NT2/D1 (cell line): ENCODE results near the gene MYL4.
"Not testable (repeated sequence)": the region's sequence is repeated elsewhere in the genome, so short reads cannot be mapped to it uniquely, and the experiment has no call there.

Experiments used
- DNase-seq: peaks from one replicate; pipeline ENCODE4 v3.0.0-alpha.2; 2011; ENCODE audit warnings: low read depth, low spot score
- H3K27me3 ChIP-seq: 2 replicates; pipeline ENCODE4 v1.6.0; 2011; ENCODE audit warnings: mild to moderate bottlenecking; ENCODE audit not compliant: insufficient read length, insufficient read depth
- H3K36me3 ChIP-seq: 2 replicates; pipeline ENCODE4 v1.6.1; 2011; ENCODE audit warnings: mild to moderate bottlenecking, low read length, mixed read lengths; ENCODE audit not compliant: insufficient read depth, insufficient read length
- H3K4me1 ChIP-seq: 2 replicates; pipeline ENCODE4 v1.5.1; 2011; ENCODE audit not compliant: insufficient read depth, insufficient read length
- H3K4me3 ChIP-seq: 2 replicates; pipeline ENCODE4 v1.5.1; 2011; ENCODE audit warnings: low read depth; ENCODE audit not compliant: insufficient read length
- H3K9ac ChIP-seq: 2 replicates; pipeline ENCODE4 v1.6.0; 2011; ENCODE audit warnings: low read depth; ENCODE audit not compliant: insufficient read length
- H3K9me3 ChIP-seq: 2 replicates; pipeline ENCODE4 v1.5.1; 2011; ENCODE audit warnings: mild to moderate bottlenecking, low read length; ENCODE audit not compliant: insufficient read depth
- SUZ12 ChIP-seq: IDR thresholded peaks from 2 replicates; pipeline ENCODE4 v1.6.1; 2011; ENCODE audit not compliant: insufficient read length, insufficient read depth; ENCODE audit errors: extremely low read depth
- YY1 ChIP-seq: IDR thresholded peaks from 2 replicates; pipeline ENCODE4 v1.6.1; 2011; ENCODE audit not compliant: insufficient read length, insufficient read depth
- ZNF274 ChIP-seq: IDR thresholded peaks from 2 replicates; pipeline ENCODE4 v1.6.1; 2011; ENCODE audit warnings: mild to moderate bottlenecking, low read depth, low read length

Gene MYL4

DNA sequence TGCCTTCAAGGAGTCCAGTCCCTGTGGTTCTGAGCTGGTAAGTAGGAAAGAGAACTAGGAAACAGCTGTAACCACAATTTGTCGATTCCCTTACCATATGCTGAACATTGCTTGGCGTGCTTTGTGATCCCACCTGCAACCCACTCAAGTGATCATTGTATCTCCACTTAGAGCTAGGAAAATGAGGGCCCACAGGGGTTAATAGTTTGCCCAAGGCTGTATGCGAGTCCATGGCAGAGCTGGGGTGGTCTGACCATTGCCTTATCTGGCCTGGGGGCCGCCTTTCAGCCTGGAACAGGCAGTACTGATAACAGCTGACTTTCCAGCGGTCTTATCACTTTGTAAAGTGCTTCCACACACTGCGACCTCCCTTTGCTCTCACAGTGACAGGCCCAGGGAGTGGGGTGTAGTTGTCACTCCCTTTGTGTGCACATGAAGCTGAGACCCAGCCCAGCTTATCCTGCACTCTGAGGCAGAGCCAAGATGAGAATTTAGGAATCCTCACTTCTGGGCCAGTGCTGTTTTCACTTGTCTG is 9.8 kb downstream of the MYL4 start:
- TF ChIP-seq YY1 = no peak
- TF ChIP-seq ZNF274 = no peak
- Histone ChIP-seq H3K9ac (no peak overlapping the region), H3K27me3 (peaks cover 11% of the 10 kb centered on the region), H3K4me3 (no peak overlapping the region), H3K36me3 (peaks cover 4% of the 10 kb centered on the region), H3K4me1 (peaks cover 6% of the 10 kb centered on the region), H3K9me3 (peaks cover 5% of the 10 kb centered on the region; the same call in 1 of the 2 replicates)
- no peak for DNase-seq

DNA sequence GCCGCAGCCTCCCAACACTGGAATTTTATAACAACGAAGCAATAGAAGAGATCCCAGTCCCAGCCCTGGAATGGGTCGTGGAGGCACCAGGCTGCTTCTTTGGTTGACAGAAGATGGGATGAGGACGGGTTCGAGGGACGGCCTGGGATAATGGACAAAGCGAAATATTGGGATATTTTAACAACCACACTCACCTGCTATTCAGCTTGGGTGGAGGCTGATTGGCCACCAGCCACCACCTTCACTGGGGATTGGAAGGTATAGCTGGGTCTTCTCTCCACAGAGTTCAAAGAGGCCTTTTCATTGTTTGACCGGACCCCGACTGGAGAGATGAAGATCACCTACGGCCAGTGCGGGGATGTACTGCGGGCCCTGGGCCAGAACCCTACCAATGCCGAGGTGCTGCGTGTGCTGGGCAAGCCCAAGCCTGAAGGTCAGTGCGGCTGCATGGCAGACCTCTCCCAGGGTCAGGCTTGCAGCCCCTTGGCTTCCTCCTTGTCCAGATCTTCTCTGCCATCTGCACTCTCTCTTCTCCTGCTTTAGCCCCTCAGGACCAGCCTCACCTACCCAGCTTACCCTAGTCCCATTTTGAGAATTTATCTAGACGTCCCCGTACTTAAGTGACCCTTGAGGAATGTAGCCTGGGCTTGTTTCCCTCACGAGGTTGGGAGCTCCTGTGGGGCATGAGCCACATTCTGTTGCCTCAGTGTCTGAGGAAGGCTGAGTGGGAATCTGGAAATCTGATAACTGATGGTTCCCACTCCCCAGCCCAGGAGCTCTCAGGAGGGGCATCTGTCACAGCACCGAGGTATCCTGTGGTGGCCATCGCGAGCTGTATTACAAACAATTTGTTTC is 10.7 kb downstream of the MYL4 start:
- DNase-seq = no peak
- H3K4me1 ChIP-seq = peaks cover 6% of the 10 kb centered on the region
- H3K36me3 ChIP-seq = peaks cover 4% of the 10 kb centered on the region
- H3K9me3 ChIP-seq = peaks cover 12% of the 10 kb centered on the region; the same call in 1 of the 2 replicates
- peaks cover 11% of the 10 kb centered on the region for H3K27me3 ChIP-seq
- H3K4me3 ChIP-seq = no peak overlapping the region
- TF ChIP-seq YY1 (no peak), ZNF274 (no peak), SUZ12 (no peak)
- no peak overlapping the region for H3K9ac ChIP-seq

DNA sequence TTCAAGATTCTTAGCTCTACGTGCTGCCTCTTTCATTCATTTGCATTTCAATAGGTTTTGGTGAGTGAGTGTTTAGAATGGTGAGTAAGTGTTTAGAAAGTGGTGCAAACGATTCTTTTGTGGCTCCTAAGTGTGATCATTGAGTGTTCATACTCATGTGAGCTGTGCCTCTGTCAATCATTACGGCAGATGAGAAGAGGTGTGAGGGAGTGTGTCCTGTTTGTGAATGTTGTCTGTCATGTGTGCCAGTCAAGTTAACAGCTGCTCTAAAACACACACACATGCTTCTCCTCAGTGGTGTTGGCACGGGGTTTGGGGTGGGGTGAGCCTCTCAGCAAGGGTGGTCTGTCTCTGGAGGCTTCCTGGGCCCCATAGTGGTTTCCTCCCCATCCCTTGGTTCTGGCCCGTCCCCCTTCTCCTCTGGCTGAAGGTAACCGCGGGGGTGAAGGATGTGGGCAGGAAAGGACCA is 11.4 kb downstream of the MYL4 start:
- H3K4me1 ChIP-seq = peaks cover 6% of the 10 kb centered on the region
- peaks cover 12% of the 10 kb centered on the region; the same call in 1 of the 2 replicates for H3K9me3 ChIP-seq
- H3K4me3 ChIP-seq = no peak overlapping the region
- no peak for TF ChIP-seq YY1
- no peak for TF ChIP-seq SUZ12
- TF ChIP-seq ZNF274 = no peak
- peaks cover 4% of the 10 kb centered on the region for H3K36me3 ChIP-seq
- no peak for DNase-seq
- peaks cover 11% of the 10 kb centered on the region for H3K27me3 ChIP-seq
- no peak overlapping the region for H3K9ac ChIP-seq

GRCh38 chr17:47221154-47221553 is 12.0 kb downstream of the MYL4 start:
- Histone ChIP-seq H3K4me1 (peaks cover 6% of the 10 kb centered on the region), H3K4me3 (no peak overlapping the region), H3K36me3 (peaks cover 4% of the 10 kb centered on the region), H3K9ac (no peak overlapping the region), H3K9me3 (peaks cover 12% of the 10 kb centered on the region; the same call in 1 of the 2 replicates), H3K27me3 (peaks cover 11% of the 10 kb centered on the region)
- TF ChIP-seq ZNF274 (no peak), YY1 (no peak), SUZ12 (no peak)
- no peak for DNase-seq

DNA sequence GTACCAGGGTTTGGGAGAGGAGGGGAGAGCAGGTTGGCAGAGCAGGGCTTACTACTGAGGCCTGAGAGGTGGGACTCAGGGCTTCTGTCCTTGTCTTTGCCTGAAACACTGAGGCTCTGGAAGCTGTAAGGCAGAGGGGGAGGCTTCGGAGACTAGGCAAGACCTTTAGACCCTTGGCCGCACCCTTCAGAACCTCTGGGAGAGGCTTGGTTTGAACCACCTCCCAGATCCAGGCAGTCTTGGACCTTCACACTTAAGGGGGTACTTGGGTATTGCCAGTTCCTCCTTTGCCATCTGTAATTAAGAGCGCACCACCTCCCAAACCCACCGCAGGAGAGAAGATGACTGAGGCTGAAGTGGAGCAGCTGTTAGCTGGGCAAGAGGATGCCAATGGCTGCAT is 12.9 kb downstream of the MYL4 start:
- H3K9ac ChIP-seq = no peak overlapping the region
- peaks cover 4% of the 10 kb centered on the region for H3K36me3 ChIP-seq
- peaks cover 11% of the 10 kb centered on the region for H3K27me3 ChIP-seq
- H3K4me1 ChIP-seq = peaks cover 6% of the 10 kb centered on the region
- no peak overlapping the region for H3K4me3 ChIP-seq
- no peak for DNase-seq
- no peak for TF ChIP-seq YY1
- no peak for TF ChIP-seq SUZ12
- TF ChIP-seq ZNF274 = no peak
- peaks cover 12% of the 10 kb centered on the region; the same call in 1 of the 2 replicates for H3K9me3 ChIP-seq

GRCh38 chr17:47223007-47223406 is 13.9 kb downstream of the MYL4 start:
- Histone ChIP-seq H3K9ac (no peak overlapping the region), H3K9me3 (peaks cover 12% of the 10 kb centered on the region; the same call in 1 of the 2 replicates), H3K36me3 (peaks cover 4% of the 10 kb centered on the region), H3K4me1 (peaks cover 6% of the 10 kb centered on the region), H3K27me3 (peaks cover 11% of the 10 kb centered on the region), H3K4me3 (no peak overlapping the region)
- no peak for DNase-seq
- TF ChIP-seq ZNF274 (no peak), SUZ12 (no peak), YY1 (no peak)

- Histone ChIP-seq H3K9me3 (peaks cover 12% of the 10 kb centered on the region; the same call in 1 of the 2 replicates), H3K27me3 (peaks cover 11% of the 10 kb centered on the region), H3K4me3 (no peak overlapping the region), H3K36me3 (peaks cover 4% of the 10 kb centered on the region), H3K9ac (no peak overlapping the region), H3K4me1 (peaks cover 6% of the 10 kb centered on the region)
- no peak for DNase-seq
- TF ChIP-seq SUZ12 (no peak), ZNF274 (no peak), YY1 (no peak)
These were observed 14.3 kb downstream of the MYL4 start for GRCh38 chr17:47223460-47223859.

GRCh38 chr17:47224077-47224476 is 14.9 kb downstream of the MYL4 start:
- Histone ChIP-seq H3K9me3 (peaks cover 12% of the 10 kb centered on the region; the same call in 1 of the 2 replicates), H3K27me3 (peaks cover 11% of the 10 kb centered on the region)
- H3K36me3 ChIP-seq, H3K9ac ChIP-seq, H3K4me3 ChIP-seq, DNase-seq, H3K4me1 ChIP-seq: not testable (repeated sequence)
